H9 (cell line): ENCODE data around the gene CPA4. TPM values are rescaled to one million over a fixed set of nuclear protein-coding genes. Genes with fewer than 3 reads are reported as not detected.
A peak's percentile ranks its signal among the peaks of the same experiment; 100 is the strongest.

Experiments
- DNase-seq: peaks from one replicate; pipeline ENCODE4 v3.0.0-alpha.2; 2017
- H2AFZ ChIP-seq: one replicate; pipeline ENCODE4 v1.6.1; 2013; ENCODE audit warnings: mild to moderate bottlenecking, low read length, control low read depth, moderate library complexity
- H2AK5ac ChIP-seq: 2 replicates; pipeline ENCODE4 v1.6.1; 2013; ENCODE audit warnings: low read length, control low read depth, mixed read lengths; ENCODE audit not compliant: insufficient read length
- H2BK120ac ChIP-seq: one replicate; pipeline ENCODE4 v1.6.1; 2013; ENCODE audit warnings: low read depth, mild to moderate bottlenecking, low read length, control low read depth, inconsistent platforms; ENCODE audit not compliant: poor library complexity, severe bottlenecking
- H2BK12ac ChIP-seq: 2 replicates; pipeline ENCODE4 v1.6.1; 2013; ENCODE audit warnings: low read length, control low read depth, mixed read lengths, low read depth; ENCODE audit not compliant: insufficient read length
- H2BK15ac ChIP-seq: 2 replicates; pipeline ENCODE4 v1.6.1; 2013; ENCODE audit warnings: low read depth, low read length, control low read depth
- H2BK20ac ChIP-seq: one replicate; pipeline ENCODE4 v1.6.1; 2013; ENCODE audit warnings: low read depth, mild to moderate bottlenecking, low read length, control low read depth, inconsistent platforms; ENCODE audit not compliant: poor library complexity, severe bottlenecking
- H2BK5ac ChIP-seq: 2 replicates; pipeline ENCODE4 v1.6.1; 2013; ENCODE audit warnings: low read length, control low read depth, mixed read lengths; ENCODE audit not compliant: insufficient read length
- H3K14ac ChIP-seq: 2 replicates; pipeline ENCODE4 v1.6.1; 2013; ENCODE audit warnings: low read length, control low read depth; ENCODE audit not compliant: insufficient read depth
- H3K18ac ChIP-seq: 2 replicates; pipeline ENCODE4 v1.6.1; 2013; ENCODE audit warnings: low read depth, mild to moderate bottlenecking, mixed read lengths, low read length, control low read depth; ENCODE audit not compliant: insufficient read length
- H3K23ac ChIP-seq: 2 replicates; pipeline ENCODE4 v1.6.1; 2013; ENCODE audit warnings: low read length, control low read depth, mixed read lengths, low read depth; ENCODE audit not compliant: insufficient read length
- H3K23me2 ChIP-seq: 2 replicates; pipeline ENCODE4 v1.6.1; 2013; ENCODE audit warnings: low read depth, mild to moderate bottlenecking, mixed read lengths, low read length, control low read depth; ENCODE audit not compliant: insufficient read length, poor library complexity, severe bottlenecking
- H3K27ac ChIP-seq: 2 replicates; pipeline ENCODE4 v1.5.1; 2013; ENCODE audit warnings: low read length, control low read depth, mixed read lengths, low read depth; ENCODE audit not compliant: insufficient read length
- H3K27me3 ChIP-seq: 2 replicates; pipeline ENCODE4 v1.6.1; 2013; ENCODE audit warnings: low read length, control low read depth, inconsistent platforms; ENCODE audit not compliant: insufficient read depth
- H3K4ac ChIP-seq: 2 replicates; pipeline ENCODE4 v1.6.1; 2013; ENCODE audit warnings: low read depth, mild to moderate bottlenecking, control low read depth, inconsistent platforms, low read length, moderate library complexity
- H3K4me1 ChIP-seq: 2 replicates; pipeline ENCODE4 v1.6.1; 2013; ENCODE audit warnings: low read length, control low read depth, inconsistent platforms; ENCODE audit not compliant: insufficient read depth
- H3K4me2 ChIP-seq: 2 replicates; pipeline ENCODE4 v1.6.1; 2013; ENCODE audit warnings: low read length, control low read depth, mixed read lengths; ENCODE audit not compliant: insufficient read length, insufficient read depth
- H3K56ac ChIP-seq: 2 replicates; pipeline ENCODE4 v1.6.1; 2013; ENCODE audit warnings: low read depth, mild to moderate bottlenecking, mixed read lengths, low read length, control low read depth; ENCODE audit not compliant: insufficient read length
- H3K79me1 ChIP-seq: 2 replicates; pipeline ENCODE4 v1.6.1; 2013; ENCODE audit warnings: low read depth, mild to moderate bottlenecking, moderate library complexity, low read length, control low read depth, inconsistent platforms; ENCODE audit not compliant: insufficient read depth, poor library complexity, severe bottlenecking
- H3K79me2 ChIP-seq: 2 replicates; pipeline ENCODE4 v1.6.1; 2013; ENCODE audit warnings: low read length, control low read depth, inconsistent platforms; ENCODE audit not compliant: insufficient read depth
- H3K9ac ChIP-seq: 2 replicates; pipeline ENCODE4 v1.6.1; 2013; ENCODE audit warnings: low read length, control low read depth, mixed read lengths; ENCODE audit not compliant: insufficient read length; ENCODE audit errors: extremely low read depth
- H3K9me3 ChIP-seq: one replicate; pipeline ENCODE4 v1.6.1; 2013; ENCODE audit warnings: low read depth, low read length, inconsistent platforms; ENCODE audit not compliant: control insufficient read depth
- H3T11ph ChIP-seq: one replicate; pipeline ENCODE4 v1.6.1; 2013; ENCODE audit warnings: mild to moderate bottlenecking, low read length, control low read depth, inconsistent platforms
- H4K20me1 ChIP-seq: one replicate; pipeline ENCODE4 v1.6.1; 2013; ENCODE audit not compliant: control insufficient read depth, insufficient read length, insufficient read depth
- H4K5ac ChIP-seq: 2 replicates; pipeline ENCODE4 v1.6.1; 2013; ENCODE audit warnings: low read depth, mild to moderate bottlenecking, mixed read lengths, low read length, control low read depth; ENCODE audit not compliant: insufficient read length
- H4K8ac ChIP-seq: replicated peaks from 2 replicates; pipeline ENCODE4 v1.6.1; 2013; ENCODE audit warnings: low read length, control low read depth, mixed read lengths, low read depth; ENCODE audit not compliant: insufficient read length
- H4K91ac ChIP-seq: 2 replicates; pipeline ENCODE4 v1.6.1; 2013; ENCODE audit warnings: low read depth, mild to moderate bottlenecking, moderate library complexity, mixed read lengths, low read length, control low read depth; ENCODE audit not compliant: insufficient read length
- H3K27ac Mint-ChIP-seq, 3 experiments: 2 replicates in 2 of 3; 3 replicates in 1 of 3; pipeline ENCODE4 v1.8.0; 2020 to 2021; ENCODE audit warnings: mixed read lengths in 3 of 3, mild to moderate bottlenecking in 1 of 3, moderate library complexity in 1 of 3
- H3K27me3 Mint-ChIP-seq: 2 replicates; pipeline ENCODE4 v1.8.0; 2021; ENCODE audit warnings: low read depth, mild to moderate bottlenecking, moderate library complexity, mixed read lengths
- H3K36me3 Mint-ChIP-seq, 3 experiments: 2 replicates in 2 of 3; 3 replicates in 1 of 3; pipeline ENCODE4 v1.8.0; 2020 to 2021; ENCODE audit warnings: low read depth in 3 of 3, mixed read lengths in 3 of 3; ENCODE audit not compliant: insufficient read depth in 1 of 3
- H3K4me1 Mint-ChIP-seq, 2 experiments: 2 replicates each; pipeline ENCODE4 v1.8.0; 2020; ENCODE audit warnings: mixed read lengths in 2 of 2
- H3K4me3 Mint-ChIP-seq, 2 experiments: 2 replicates in 1 of 2; 3 replicates in 1 of 2; pipeline ENCODE4 v1.8.0; 2020 to 2021; ENCODE audit warnings: mild to moderate bottlenecking in 2 of 2, mixed read lengths in 2 of 2, moderate library complexity in 1 of 2
- H3K9me3 Mint-ChIP-seq, 2 experiments: 2 replicates in 1 of 2; 3 replicates in 1 of 2; pipeline ENCODE4 v1.8.0; 2020; ENCODE audit warnings: mild to moderate bottlenecking in 2 of 2, mixed read lengths in 2 of 2, moderate library complexity in 1 of 2
- CTCF ChIP-seq: fragments of 200-600 bp; sonication (generic); conservative IDR thresholded peaks from 3 replicates; pipeline ENCODE4 v1.8.0; 2021; ENCODE audit warnings: antibody characterized with exemption, mild to moderate bottlenecking
- WGBS: extraction: QIAGEN DNeasy Blood & Tissue Kit; methylation state at CpG from one replicate; pipeline ENCODE4 v1.1.7; 2013; ENCODE audit warnings: missing lambda C conversion rate, low lambda C conversion rate, mixed read lengths; ENCODE audit not compliant: insufficient read length; ENCODE audit errors: extremely low coverage; 5-methylcytosine and 5-hydroxymethylcytosine counted together
- total RNA-seq: library from RNA; stranded (reverse); gene quantifications from 2 replicates; pipeline ENCODE4 v1.2.1, GENCODE V29; 2021

The CPA4 gene
- total RNA-seq, 1 experiment from 2014 or later = not detected

GRCh38 chr7:130273081-130273932, 19.7 kb upstream of the CPA4 start:
- Mint-ChIP-seq H3K36me3 (peaks cover 0 to 4% (median 4%) of the 10 kb centered on the region in 3 experiments; a peak in 2 of 7 replicates), H3K4me3 (peak overlapping the region; percentile 47 to 57; a peak in 4 of 5 replicates), H3K4me1 (peaks cover 52 to 54% of the 10 kb centered on the region in 2 experiments), H3K9me3 (no peaks in the 10 kb centered on the region; a peak in 1 of 5 replicates), H3K27ac (peak overlapping the region; percentile 99), H3K27me3 (peaks cover 5% of the 10 kb centered on the region)
- no peak; the same call in 2 of the 3 replicates for TF ChIP-seq CTCF
- peak overlapping the region; percentile 23 for H3K4me2 ChIP-seq
- H3T11ph ChIP-seq = peak overlapping the region; percentile 98
- H3K79me2 ChIP-seq = no peaks in the 10 kb centered on the region
- H2BK120ac ChIP-seq = peak overlapping the region; percentile 87
- peak overlapping the region; percentile 42; the same call in 1 of the 2 replicates for H3K4ac ChIP-seq
- no peak overlapping the region for H3K23ac ChIP-seq
- peak overlapping the region; percentile 51 for H3K9ac ChIP-seq
- H4K5ac ChIP-seq = peak overlapping the region; percentile 84
- H3K23me2 ChIP-seq = no peaks in the 10 kb centered on the region
- no peak overlapping the region for H3K56ac ChIP-seq
- H3K79me1 ChIP-seq = no peaks in the 10 kb centered on the region
- peaks cover 17% of the 10 kb centered on the region; the same call in 1 of the 2 replicates for H3K4me1 ChIP-seq
- H3K14ac ChIP-seq = peak overlapping the region; percentile 88; the same call in 1 of the 2 replicates
- DNase-seq = peak; percentile 93
- no peaks in the 10 kb centered on the region for H4K20me1 ChIP-seq
- H2BK15ac ChIP-seq = no peak overlapping the region
- no peak overlapping the region for H2BK20ac ChIP-seq
- H2AFZ ChIP-seq = no peak overlapping the region
- H3K27ac ChIP-seq = peak overlapping the region; percentile 88
- H3K9me3 ChIP-seq = no peaks in the 10 kb centered on the region
- no peak overlapping the region for H4K8ac ChIP-seq
- peak overlapping the region; percentile 36 for H4K91ac ChIP-seq
- WGBS = no CpG with 5 or more reads among the region's 25 CpGs
- no peaks in the 10 kb centered on the region for H3K27me3 ChIP-seq
- H3K18ac ChIP-seq = peak overlapping the region; percentile 92
- H2BK5ac ChIP-seq = peak overlapping the region; percentile 11
- no peak overlapping the region for H2BK12ac ChIP-seq
- H2AK5ac ChIP-seq = peak overlapping the region; percentile 9
